ENCODE results near the gene PARP1.
"Not testable (repeated sequence)": the region's sequence is repeated elsewhere in the genome, so short reads cannot be mapped to it uniquely, and the experiment has no call there.

Gene PARP1

GRCh38 chr1:226407497-226408284, at the start of gene PARP1:
TSS of gene PARP1 (minus strand) at chr1:226408093. CDS start at chr1:226407929, 164 bp downstream.
- peak; percentile 91 for DNase-seq (ENCODE audit: low spot score)

- DNase-seq (ENCODE audit: low spot score): no peak
Observed at GRCh38 chr1:226457307-226457712, 49.4 kb upstream of the PARP1 start.

- no peak for DNase-seq (ENCODE audit: low spot score)
Observed at GRCh38 chr1:226455843-226456242, 48.0 kb upstream of the PARP1 start.

- DNase-seq (ENCODE audit: low spot score): no peak
Observed at GRCh38 chr1:226454349-226454748, 46.5 kb upstream of the PARP1 start.

- no peak for DNase-seq (ENCODE audit: low spot score)
Observed at GRCh38 chr1:226453015-226453704, 45.3 kb upstream of the PARP1 start.

- DNase-seq (ENCODE audit: low spot score): no peak
Observed at GRCh38 chr1:226450688-226451087, 42.8 kb upstream of the PARP1 start.

GRCh38 chr1:226449823-226450222, 41.9 kb upstream of the PARP1 start:
- DNase-seq (ENCODE audit: low spot score): no peak

GRCh38 chr1:226447932-226448665, 40.2 kb upstream of the PARP1 start:
- no peak for DNase-seq (ENCODE audit: low spot score)

GRCh38 chr1:226446094-226446493, 38.2 kb upstream of the PARP1 start:
- DNase-seq (ENCODE audit: low spot score): no peak

GRCh38 chr1:226444901-226445300, 37.0 kb upstream of the PARP1 start:
- no peak for DNase-seq (ENCODE audit: low spot score)

- DNase-seq (ENCODE audit: low spot score): no peak
Observed at GRCh38 chr1:226443439-226443838, 35.5 kb upstream of the PARP1 start.

- DNase-seq (ENCODE audit: low spot score): no peak
Observed at GRCh38 chr1:226443033-226443432, 35.1 kb upstream of the PARP1 start.

GRCh38 chr1:226441629-226442028, 33.7 kb upstream of the PARP1 start:
- DNase-seq (ENCODE audit: low spot score): no peak

- DNase-seq (ENCODE audit: low spot score): no peak
Observed at GRCh38 chr1:226440512-226440911, 32.6 kb upstream of the PARP1 start.

GRCh38 chr1:226438007-226438406, 30.1 kb upstream of the PARP1 start:
- no peak for DNase-seq (ENCODE audit: low spot score)

- DNase-seq (ENCODE audit: low spot score): no peak
Observed at GRCh38 chr1:226436855-226437491, 29.1 kb upstream of the PARP1 start.

GRCh38 chr1:226436472-226436854, 28.6 kb upstream of the PARP1 start:
- no peak for DNase-seq (ENCODE audit: low spot score)

GRCh38 chr1:226433341-226433720, 25.4 kb upstream of the PARP1 start:
- no peak for DNase-seq (ENCODE audit: low spot score)

GRCh38 chr1:226432586-226433340, 24.9 kb upstream of the PARP1 start:
- DNase-seq (ENCODE audit: low spot score): no peak

GRCh38 chr1:226431898-226432297, 24.0 kb upstream of the PARP1 start:
- DNase-seq (ENCODE audit: low spot score): not testable (repeated sequence)

GRCh38 chr1:226429858-226430715, 22.2 kb upstream of the PARP1 start:
- peak; percentile 55 for DNase-seq (ENCODE audit: low spot score)

Data from left forelimb (tissue), 1 donor.